Measurements from ENCODE around the gene MTRR.
"Not testable (repeated sequence)": the region's sequence is repeated elsewhere in the genome, so short reads cannot be mapped to it uniquely, and the experiment has no call there.

The MTRR gene

GRCh38 chr5:7902666-7903625, 34.0 kb downstream of the MTRR start:
- DNase-seq = no peak

GRCh38 chr5:7904170-7904569, 35.2 kb downstream of the MTRR start:
- no peak for DNase-seq

- no peak for DNase-seq
Measured at GRCh38 chr5:7907612-7908011, 38.7 kb downstream of the MTRR start.

DNA sequence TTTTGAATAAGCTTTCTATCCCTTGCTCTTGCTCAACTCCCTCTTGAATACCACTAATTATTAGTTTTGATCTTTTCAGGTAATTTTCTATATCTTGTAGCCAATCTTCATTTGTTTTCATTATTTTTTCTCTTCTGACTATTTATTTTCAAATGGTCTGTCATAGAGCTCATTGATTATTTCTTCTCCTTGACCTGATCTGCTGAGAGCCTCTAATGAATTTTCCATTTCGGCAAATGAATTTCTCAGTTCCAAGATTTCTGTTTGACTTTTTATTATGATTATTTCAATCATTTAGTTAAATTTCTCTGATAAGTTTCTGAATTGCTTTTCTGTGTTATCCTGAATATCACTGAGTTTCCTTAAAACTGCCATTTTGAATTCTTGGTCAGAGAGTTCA, 39.4 kb downstream of the MTRR start:
- DNase-seq = no peak

GRCh38 chr5:7910738-7911428, 41.9 kb downstream of the MTRR start:
- DNase-seq = no peak

DNA sequence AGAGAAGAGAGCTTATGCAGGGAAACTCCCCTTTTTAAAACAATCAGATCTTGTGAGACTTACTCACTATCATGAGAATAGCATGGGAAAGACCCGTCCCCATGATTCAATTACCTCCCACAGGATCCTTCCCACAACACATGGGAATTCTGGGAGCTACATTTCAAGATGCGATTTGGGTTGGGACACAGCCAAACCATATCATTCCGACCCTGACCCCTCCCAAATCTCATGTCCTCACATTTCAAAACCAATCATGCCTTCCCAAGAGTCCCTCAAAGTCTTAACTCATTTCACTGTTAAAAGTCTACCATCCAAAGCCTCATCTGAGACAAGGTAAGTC, 42.5 kb downstream of the MTRR start:
- not testable (repeated sequence) for DNase-seq

- no peak for DNase-seq
Measured at GRCh38 chr5:7916171-7916804, 47.3 kb downstream of the MTRR start.

- no peak for DNase-seq
Measured at GRCh38 chr5:7917130-7918123, 48.5 kb downstream of the MTRR start.

DNA sequence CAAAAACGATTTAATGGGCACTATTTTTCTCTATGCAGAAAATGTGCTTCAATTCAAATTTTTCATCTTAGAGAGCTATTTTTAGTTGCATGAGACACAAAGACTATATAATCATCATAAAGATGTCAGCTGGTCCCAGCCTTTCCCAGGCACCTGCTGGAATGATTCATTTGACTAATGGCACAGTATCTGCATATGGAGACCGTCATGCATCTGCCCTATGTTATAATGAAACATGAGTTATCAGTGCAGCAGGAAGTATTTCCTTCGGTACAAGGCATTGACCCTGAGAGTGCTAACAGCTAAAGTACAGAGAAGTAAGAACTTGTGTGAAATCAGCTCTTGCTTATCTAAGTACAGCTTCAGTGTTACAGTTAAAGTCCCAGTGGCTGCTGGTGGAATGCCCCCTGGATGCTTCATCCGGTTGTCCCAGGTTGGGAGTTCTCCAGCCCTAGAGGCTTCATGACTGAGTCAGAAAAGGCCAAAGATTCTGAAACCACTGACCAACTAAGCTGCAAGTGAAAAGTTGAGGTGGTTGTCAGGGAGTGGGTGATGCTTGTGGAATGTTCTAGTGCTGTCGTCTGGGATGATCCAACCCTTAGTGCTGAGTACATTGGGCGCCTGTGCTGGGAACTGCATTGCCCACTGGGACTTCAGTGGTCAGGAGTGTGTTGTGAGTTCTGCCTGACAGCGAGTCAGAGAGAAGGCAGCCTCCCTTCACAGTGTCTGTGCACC, 57.2 kb downstream of the MTRR start:
- no peak for DNase-seq

GRCh38 chr5:7926720-7927119, 57.8 kb downstream of the MTRR start:
- DNase-seq = no peak

DNA sequence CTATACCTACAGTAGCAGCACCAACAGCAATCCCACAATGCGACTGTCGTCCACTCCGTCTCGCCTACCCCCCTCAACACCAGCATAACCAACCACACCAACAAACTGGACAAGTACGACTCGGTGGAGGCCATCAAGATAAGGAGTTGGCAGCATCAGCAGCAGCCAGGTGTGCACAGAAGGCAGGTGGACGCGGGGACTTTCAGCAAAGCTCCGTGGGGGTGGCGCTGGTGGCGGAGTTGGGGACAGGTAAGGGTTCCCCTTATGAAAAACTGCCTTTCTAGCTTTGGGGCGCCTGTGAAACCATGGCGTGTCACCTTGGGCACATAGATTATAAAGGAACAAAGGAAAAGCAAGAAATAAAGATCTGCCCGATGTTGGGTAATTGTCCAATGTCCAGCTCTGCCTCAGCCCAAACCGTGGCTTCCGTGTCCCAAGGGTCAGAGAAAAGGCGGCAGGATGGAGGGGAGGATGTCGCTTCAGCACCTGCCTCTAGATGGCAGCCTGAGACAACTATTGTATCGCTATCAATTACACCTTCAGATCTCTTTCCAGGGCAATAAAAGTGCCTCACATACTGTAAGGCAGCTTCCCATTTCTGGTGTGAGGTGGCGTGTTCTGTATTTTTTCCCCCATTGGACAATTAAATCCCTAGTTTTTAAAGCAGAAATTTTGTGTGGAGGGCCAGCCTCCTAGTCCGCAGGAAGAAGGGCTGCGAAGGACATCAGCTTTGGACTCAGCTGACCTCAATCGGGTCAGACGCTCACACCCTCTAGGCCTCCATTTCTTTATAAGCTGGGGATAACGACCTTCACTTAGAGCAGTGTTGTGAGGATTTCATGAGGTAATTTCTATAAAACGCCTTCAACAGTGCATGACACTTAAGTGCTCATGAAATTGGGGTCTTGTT, 58.8 kb downstream of the MTRR start:
- peak; percentile 41 for DNase-seq

GRCh38 chr5:7930011-7930410, 61.1 kb downstream of the MTRR start:
- DNase-seq = no peak

DNA sequence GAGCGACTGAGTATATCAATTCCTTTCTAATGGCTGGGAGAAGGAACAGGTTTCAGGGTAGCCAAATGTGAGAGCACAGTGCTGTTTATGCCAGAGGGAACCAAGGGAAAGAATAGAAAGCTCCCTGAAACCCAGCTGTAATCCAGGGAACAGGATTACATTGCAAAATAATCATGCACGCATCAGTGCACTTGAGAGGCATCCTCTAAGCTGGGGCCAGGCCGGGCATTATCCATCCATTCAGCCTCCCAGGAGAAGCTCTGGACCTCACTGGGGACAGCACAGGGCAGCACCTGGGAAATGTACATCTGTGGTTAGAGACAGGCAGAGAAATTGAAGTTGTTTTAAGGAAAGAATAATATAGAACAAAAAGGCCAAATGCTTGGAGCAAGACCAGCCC, 72.7 kb downstream of the MTRR start:
- DNase-seq = peak; percentile 7

DNA sequence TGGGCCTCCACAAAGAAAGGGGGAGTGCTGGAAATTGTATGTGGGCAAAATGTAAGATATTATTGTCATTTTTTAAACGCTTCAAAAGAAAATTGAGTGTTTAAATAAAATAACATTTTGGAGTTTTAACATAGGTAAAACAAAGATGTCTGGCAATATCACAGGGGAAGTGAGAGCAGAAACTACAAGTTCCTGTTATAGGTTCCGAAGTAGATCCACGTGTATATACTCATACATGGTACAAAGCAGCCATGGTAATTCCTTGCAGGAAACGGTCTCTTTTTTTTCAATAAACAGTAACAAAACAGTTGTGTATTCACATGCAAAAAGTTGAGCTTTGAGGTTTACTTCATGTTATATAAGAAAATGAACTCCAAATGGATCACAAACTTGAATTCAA, 78.4 kb downstream of the MTRR start:
- DNase-seq = no peak
